HG03432 (cell line): ENCODE results near the gene MYEOV.

Experiments used
- ATAC-seq: cut with Tn5 transposase; IDR thresholded peaks from one replicate; pipeline ENCODE4 v1.9.1; 2021; ENCODE audit warnings: mild to moderate bottlenecking, moderate library complexity; ENCODE audit not compliant: unreplicated experiment

The MYEOV gene

GRCh38 chr11:69314555-69314954 is 20.6 kb downstream of the MYEOV start:
- no peak for ATAC-seq

- no peak for ATAC-seq
Measured at GRCh38 chr11:69316956-69317355, 23.0 kb downstream of the MYEOV start.

GRCh38 chr11:69317401-69318092 is 23.6 kb downstream of the MYEOV start:
- ATAC-seq: no peak

- ATAC-seq: no peak
Measured at GRCh38 chr11:69318093-69318420, 24.1 kb downstream of the MYEOV start.

DNA sequence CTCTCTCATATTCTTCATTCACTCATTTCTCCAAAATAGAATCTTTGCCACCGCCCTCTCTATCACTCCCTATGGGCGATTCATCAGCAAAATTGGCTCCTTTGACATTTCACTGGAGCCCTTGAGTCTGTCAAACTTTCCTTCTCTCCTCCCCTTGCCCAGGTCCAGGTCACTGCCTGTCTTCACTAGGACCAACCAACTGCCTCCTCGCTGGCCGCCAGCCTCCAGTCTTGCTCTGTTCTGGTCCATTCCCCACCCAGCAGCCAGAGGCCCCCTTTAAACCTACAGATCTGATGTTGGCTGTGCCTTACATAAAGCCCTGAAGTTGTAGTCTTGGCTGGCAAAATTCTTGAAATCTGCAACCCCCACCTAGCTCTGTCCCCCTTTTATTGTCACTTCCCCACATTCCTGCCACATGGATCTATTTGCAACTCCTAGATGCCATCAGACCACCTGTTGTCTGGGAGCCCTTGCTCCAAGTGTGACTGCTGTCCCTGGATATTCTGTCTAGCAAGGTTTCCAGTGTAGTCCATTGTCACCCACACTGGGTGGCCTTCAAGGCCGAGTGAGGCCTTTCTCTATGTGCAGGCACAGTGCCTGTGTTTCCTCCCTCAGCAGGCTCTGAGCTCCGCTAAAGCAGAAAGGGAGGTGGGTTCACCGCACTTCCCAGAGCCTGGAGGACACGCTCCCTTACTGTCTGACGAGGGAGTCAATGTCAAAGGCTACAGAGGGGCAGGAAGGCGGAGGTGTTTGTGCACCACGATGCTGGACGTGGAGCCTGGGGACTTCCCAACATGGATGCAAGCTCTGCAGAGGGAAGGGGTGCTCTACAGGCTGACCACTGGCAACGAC is 25.5 kb downstream of the MYEOV start:
- no peak for ATAC-seq

DNA sequence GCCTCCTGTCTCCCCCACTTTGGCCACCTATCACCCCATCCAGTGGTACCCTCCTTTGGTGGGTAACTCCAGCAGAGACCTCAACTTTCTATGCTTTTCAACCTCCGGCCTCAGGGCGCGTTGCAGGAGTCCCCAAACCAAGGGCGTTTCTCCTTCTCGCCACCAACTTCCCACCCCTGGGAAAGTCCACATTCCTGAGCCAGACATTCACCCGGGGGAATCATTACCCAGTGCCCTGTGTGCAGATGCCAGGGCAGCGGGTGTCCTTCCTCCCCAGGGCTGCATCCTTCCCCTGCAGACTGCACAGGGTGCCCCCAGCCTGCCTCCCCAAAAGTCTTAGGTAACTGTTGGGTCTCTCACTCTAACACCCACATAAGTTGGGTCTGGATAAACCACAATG is 26.4 kb downstream of the MYEOV start:
- no peak for ATAC-seq

DNA sequence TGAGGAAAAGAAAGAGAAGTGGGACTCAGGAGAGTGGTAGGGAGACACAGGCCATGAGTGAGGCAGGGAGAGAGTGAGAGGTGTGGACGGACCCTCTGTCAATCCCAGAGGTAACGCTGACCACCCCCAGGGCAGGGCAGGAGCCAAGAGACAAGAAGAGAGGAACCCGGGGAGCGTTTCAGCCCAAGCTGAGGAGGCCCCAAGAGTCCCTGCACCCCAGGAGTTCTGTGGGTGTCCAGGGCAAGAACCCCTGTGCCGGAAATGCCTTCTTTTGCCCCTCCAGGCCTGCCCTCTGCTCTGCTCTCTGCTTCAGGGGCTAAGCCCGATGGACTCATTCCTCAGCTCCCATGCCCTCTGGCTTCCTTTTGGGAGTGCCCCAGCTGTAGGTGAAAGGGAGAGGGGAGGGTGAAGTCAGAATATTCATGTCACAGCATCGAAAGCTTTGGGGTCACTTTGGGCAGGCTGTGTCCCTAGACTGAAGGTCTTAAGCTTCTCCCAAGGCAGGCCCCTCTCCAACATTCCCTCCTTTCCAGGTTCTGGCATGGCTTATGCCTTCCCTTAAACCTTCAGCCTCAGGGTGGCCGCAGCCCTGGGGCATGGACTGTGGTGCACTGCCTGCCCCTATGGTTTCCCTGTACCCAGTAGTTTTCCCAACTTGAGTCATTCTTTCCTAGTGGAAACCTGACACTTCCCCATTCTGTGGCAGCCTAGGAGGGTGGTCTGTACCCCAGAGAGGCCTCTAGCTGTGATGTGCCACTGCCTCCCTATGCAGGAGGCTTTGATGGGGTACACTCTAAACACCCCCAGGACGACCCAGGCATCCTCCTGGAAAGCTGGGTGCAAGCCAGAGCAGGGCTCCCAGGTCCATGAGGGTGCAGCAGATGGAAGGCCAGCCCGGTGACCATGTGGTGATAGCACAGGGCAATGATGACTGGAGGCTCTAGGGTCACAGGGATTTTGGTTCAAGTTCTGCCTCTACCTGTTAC is 27.1 kb downstream of the MYEOV start:
- ATAC-seq: no peak

GRCh38 chr11:69321877-69322361 is 28.0 kb downstream of the MYEOV start:
- no peak for ATAC-seq

GRCh38 chr11:69325446-69325845 is 31.5 kb downstream of the MYEOV start:
- ATAC-seq: no peak

DNA sequence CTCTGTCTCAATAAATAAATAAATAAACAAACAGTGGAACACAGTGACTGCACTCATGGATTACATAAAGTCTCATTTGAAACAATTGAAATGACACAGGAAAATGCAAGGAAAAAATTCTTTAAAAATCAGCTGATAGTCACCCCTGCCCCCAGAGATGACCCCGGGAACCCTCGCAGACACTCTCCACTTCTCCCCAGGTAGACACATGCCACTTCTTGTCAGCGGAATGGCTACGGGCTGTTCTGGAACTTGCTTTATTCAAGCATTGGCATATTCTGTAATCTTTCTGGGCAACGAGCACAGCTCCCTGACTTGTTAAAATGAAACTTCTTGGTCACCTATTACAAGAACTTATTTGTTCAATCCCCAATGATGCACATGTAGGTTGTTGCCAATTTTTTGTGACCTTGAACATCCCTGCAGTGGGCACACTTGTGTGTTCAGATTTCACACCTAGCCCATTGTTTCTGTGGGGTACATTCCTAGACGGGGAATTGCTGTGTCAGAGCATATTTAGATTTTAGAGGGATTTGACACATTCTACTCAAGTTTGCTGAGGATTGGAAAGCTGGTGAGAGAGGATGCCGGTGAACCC is 32.8 kb downstream of the MYEOV start:
- no peak for ATAC-seq

- ATAC-seq: no peak
Measured at GRCh38 chr11:69327741-69328191, 33.8 kb downstream of the MYEOV start.

GRCh38 chr11:69328231-69328630 is 34.3 kb downstream of the MYEOV start:
- ATAC-seq: no peak

DNA sequence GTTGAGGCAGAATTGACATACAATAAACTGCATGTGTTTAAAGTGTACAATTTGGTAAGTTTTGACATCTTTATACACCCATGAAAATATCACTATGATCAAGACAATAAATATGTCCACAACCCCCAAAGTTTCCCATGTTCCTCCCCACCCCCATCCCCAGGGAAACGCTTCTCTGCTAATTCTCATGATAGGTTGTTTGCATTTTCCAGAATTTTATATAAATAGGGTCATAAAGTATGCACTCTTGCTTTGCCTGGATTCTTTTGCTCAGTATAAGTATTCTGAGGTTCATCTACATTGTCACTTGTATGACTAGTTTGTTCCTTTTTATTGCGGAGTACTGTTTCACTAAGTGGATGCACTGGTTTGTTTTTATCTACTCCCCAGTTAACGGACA is 35.6 kb downstream of the MYEOV start:
- ATAC-seq: no peak

DNA sequence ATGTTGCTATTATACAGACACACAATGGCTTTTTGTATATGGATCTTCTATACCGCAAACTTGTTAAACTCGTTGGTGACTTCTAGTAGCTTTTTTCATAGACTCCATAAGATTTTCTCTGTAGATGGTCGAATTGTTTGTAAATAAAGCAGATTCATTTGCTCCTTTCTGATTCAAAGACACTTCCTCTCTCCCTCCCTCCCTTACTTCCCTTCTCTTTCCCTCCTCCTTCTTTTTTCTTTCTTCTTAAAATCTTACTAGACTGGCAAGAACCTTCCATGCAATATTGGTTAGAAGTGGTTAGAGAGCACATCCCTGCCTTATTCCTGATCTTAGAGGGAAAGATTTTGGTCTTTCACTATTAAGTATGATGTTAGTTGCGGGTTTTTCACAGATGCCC is 36.4 kb downstream of the MYEOV start:
- ATAC-seq: no peak

DNA sequence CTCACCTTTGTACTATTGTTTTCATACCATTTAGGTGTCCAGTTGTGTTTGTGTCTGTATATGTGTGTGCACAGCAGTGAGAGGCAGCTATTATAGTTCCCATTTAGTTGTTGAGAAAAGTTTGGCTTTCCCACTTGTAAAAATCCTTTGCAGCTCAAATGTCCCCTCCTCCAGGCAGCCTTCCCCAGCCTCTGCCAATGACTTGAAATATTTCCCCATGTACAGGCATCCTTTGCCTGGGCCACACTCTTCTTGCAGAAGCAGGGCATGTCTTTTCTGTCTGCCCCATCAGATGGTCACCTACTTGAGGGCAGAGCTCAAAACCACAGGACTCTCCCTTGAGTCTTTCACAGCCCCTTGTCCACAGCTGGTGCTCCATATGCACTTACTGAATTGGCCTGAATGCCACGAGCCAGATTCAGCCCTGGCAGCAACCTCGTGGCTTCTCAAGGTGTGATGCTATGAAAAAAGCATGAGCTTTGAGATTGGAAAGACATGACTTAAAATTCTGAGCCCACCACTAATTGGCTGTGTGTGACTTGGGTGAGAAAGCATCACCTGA is 39.3 kb downstream of the MYEOV start:
- ATAC-seq: no peak

GRCh38 chr11:69333879-69334278 is 39.9 kb downstream of the MYEOV start:
- ATAC-seq: no peak

DNA sequence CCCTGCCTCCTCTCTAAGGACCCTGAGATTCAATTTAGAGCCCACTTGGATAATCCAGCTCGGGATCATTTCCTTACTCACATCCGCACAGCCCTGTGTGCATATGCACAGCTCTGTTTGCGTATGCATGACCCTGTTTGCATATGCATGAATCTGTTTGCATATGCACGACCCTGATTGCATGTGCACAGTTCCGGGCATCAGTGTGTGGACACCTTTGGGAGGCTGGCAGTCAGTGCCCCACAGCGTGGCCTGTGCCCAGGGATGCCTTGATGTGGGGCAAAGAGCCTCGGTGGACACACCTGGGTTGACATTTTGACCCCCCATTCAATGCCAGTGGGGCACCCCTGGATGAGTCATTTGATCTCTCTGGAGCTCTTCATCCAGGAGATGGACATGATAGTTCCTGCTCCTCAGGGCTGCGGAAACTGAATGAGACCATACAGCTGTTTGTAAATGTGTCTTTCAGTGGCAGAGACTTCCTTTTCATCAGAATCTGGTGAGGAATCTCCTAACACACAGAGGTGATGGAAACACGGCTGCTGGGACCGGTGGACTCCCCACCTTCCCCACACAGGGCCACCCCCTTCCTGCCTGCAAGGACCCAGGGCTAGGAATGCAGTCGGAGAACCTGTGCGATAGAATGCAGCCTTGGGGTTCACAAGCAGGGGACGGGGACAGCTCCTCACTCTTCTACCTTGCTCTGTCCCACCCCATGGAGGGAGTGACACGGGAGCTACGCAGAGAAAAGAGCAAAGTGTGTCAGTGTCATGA is 41.2 kb downstream of the MYEOV start:
- no peak for ATAC-seq

- ATAC-seq: no peak
Measured at GRCh38 chr11:69335781-69336405, 41.9 kb downstream of the MYEOV start.

DNA sequence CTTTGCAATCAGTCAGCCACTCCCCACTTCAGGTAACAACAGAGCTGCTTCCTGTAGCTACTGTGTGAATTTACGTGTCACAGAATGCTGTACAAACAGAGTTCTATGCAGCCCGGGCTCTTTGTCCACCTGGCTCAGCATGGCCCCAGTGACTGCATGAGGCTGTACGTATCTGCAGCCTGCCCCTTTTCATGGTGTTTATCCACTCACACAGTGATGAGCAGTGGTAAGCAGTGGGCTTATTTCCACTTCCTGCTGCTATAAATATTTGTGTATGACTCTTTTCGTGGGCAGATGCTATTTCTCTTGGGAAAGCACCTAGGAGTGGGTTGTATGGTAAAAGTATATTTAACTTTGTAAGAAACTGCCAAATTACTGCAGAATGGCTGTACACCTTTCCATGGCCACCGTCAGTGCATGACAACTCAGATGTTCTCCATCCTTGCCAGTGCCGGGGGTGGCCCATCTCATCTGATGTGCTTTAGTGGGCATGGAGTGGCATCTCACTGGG is 43.3 kb downstream of the MYEOV start:
- peak; percentile 51 for ATAC-seq
